Transverse colon (tissue), 4 donors: ENCODE measurements around the gene MIP. TPM values are rescaled to one million over a fixed set of nuclear protein-coding genes. Genes with fewer than 3 reads are reported as not detected.
"Not testable (repeated sequence)": the region's sequence is repeated elsewhere in the genome, so short reads cannot be mapped to it uniquely, and the experiment has no call there.

Source experiments
- DNase-seq: peaks from one replicate; pipeline ENCODE4 v3.0.0-alpha.2; 2019
- H3K27ac ChIP-seq, 4 donors: fragments of 200-600 bp; sonication (generic); 2 replicates each; pipeline ENCODE4 v1.5.1; 2016 to 2018; ENCODE audit warnings: inconsistent platforms in 4 of 4
- H3K27me3 ChIP-seq: fragments of 200-600 bp; sonication (generic); 2 replicates; pipeline ENCODE4 v1.5.1; 2017; ENCODE audit warnings: inconsistent platforms
- H3K36me3 ChIP-seq, 4 donors: fragments of 200-600 bp; sonication (generic); 2 replicates each; pipeline ENCODE4 v1.5.1; 2017 to 2019; ENCODE audit warnings: inconsistent platforms in 4 of 4
- H3K4me1 ChIP-seq, 4 donors: fragments of 200-600 bp; sonication (generic); 2 replicates each; pipeline ENCODE4 v1.5.1; 2017 to 2020; ENCODE audit warnings: inconsistent platforms in 4 of 4
- H3K4me3 ChIP-seq, 4 donors: fragments of 200-600 bp; sonication (generic); 1 replicate in 1 of 4; 2 replicates in 3 of 4; pipeline versions ENCODE4 v1.5.1 to v1.6.1; 2017 to 2019; ENCODE audit warnings: inconsistent platforms in 4 of 4
- H3K9me3 ChIP-seq, 2 donors: fragments of 200-600 bp; sonication (generic); 2 replicates each; pipeline ENCODE4 v1.5.1; 2017 to 2019; ENCODE audit warnings: inconsistent platforms in 2 of 2
- EP300 ChIP-seq: sonication (generic); formaldehyde crosslinking; IDR thresholded peaks from one replicate; pipeline ENCODE4 v1.6.1; 2017; ENCODE audit warnings: antibody characterized with exemption, low read depth
- POLR2A ChIP-seq: fragments of 450-650 bp; IDR thresholded peaks from one replicate; pipeline ENCODE4 v1.6.1; 2016; ENCODE audit warnings: antibody characterized with exemption, mild to moderate bottlenecking, moderate library complexity
- POLR2AphosphoS5 ChIP-seq, 3 donors: sonication (generic); formaldehyde crosslinking; IDR thresholded peaks; one replicate each; pipeline ENCODE4 v1.6.1; 2016; ENCODE audit warnings: antibody characterized with exemption in 3 of 3
- WGBS, 2 donors: methylation state at CpG; one replicate each; pipeline ENCODE4 v1.1.5; 2018; ENCODE audit warnings: low coverage in 1 of 2; 5-methylcytosine and 5-hydroxymethylcytosine counted together
- in situ Hi-C, 4 donors: fragments of 200-750 bp; cut with MboI; loops; one replicate each; pipeline versions ENCODE4 v1.15.0 to v1.15.1; 2017; ENCODE audit warnings: low sequenced_read_pairs in 3 of 4, low pct_ligation_motif_present in 1 of 4, low pct_unique_long_range_greater_than_20kb in 1 of 4
- intact Hi-C: fragments of 100-400 bp; cut with DNase I; formaldehyde crosslinking; loops from one replicate; pipeline ENCODE4 v1.15.1; 2023; ENCODE audit warnings: low total_unique reads
- total RNA-seq, 4 donors: library from RNA; depleted of rRNA; stranded (reverse); fragments of >200 nt; gene quantifications; one replicate each; pipeline ENCODE4 v1.1.0, GENCODE V29; 2016
- TF ChIP-seq, protein P1 (sequence below), 5 experiments: fragments of 200-600 bp in 3 of 5; fragments of 450-650 bp in 2 of 5; sonication (generic) in 3 of 5; IDR thresholded peaks; 1 replicate in 2 of 5; 2 replicates in 3 of 5; pipeline ENCODE4 v1.5.1; 2016 to 2017; ENCODE audit warnings: antibody characterized with exemption in 5 of 5, inconsistent platforms in 3 of 5, mild to moderate bottlenecking in 2 of 5, moderate library complexity in 1 of 5

The MIP gene
- total RNA-seq, 4 donors from 2014 or later: not detected

DNA sequence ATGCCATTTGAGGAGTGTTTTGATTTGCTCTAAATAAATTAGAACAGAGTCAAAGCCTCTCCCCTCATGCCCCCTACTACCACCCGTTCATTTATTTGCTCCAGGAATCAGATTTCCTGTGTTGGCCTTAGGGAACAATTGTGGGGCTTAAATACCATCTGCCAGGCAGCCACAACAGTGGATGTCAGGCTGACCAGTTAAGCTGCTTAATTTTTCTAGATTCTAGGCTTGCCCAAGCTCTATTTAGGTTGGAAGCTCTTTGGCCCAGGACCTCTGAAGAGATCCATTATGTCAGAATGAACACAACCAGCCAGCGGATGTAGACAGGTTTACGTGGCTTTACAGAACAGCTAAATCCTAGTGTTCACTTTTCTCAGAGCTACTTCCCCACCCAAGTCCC lies 4.2 kb downstream of the MIP start:
- Histone ChIP-seq H3K27ac (peak overlapping the region in 2 of 4 donors; percentile 92 to 93), H3K9me3 (no peaks in the 10 kb centered on the region), H3K4me1 (peaks cover 3 to 15% (median 11%) of the 10 kb centered on the region in 4 donors), H3K36me3 (no peaks in the 10 kb centered on the region), H3K4me3 (no peak overlapping the region), H3K27me3 (no peaks in the 10 kb centered on the region)
- DNase-seq: no peak
- 83 to 93% methylated on average over 1 to 3 of the region's 3 CpGs for WGBS, 2 donors
- TF ChIP-seq, protein P1, sequence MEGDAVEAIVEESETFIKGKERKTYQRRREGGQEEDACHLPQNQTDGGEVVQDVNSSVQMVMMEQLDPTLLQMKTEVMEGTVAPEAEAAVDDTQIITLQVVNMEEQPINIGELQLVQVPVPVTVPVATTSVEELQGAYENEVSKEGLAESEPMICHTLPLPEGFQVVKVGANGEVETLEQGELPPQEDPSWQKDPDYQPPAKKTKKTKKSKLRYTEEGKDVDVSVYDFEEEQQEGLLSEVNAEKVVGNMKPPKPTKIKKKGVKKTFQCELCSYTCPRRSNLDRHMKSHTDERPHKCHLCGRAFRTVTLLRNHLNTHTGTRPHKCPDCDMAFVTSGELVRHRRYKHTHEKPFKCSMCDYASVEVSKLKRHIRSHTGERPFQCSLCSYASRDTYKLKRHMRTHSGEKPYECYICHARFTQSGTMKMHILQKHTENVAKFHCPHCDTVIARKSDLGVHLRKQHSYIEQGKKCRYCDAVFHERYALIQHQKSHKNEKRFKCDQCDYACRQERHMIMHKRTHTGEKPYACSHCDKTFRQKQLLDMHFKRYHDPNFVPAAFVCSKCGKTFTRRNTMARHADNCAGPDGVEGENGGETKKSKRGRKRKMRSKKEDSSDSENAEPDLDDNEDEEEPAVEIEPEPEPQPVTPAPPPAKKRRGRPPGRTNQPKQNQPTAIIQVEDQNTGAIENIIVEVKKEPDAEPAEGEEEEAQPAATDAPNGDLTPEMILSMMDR (IDR thresholded peaks at IDR 0.05): no peak
- TF ChIP-seq POLR2AphosphoS5 (IDR thresholded peaks at IDR 0.05) (no peak), POLR2A (no peak), EP300 (no peak)
- in situ Hi-C loops: loop anchor here in 1 of 4 donors (25.0 kb wide), 1 partner anchor 113 kb away; the partner anchor contains the start of genes IL23A and PAN2
- intact Hi-C loops: no loop called here

DNA sequence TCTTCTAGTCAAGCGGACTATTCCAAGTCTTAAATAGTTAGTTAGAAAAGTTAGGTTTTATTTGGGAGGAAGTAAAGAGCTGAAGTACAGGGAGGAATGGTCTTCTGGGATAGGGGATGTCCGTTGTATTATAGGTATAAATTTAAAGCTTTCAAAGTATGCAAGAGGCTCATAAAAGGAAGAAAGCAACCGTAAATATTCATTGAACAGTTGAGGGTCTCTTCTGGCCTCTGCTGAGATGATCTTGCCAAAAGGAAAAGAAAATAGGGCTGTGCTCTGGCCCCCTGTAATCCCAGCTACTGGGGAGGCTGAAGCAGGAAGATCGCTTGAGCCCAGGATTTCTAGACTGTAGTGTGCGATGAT lies 4.9 kb downstream of the MIP start:
- TF ChIP-seq EP300: no peak
- TF ChIP-seq POLR2A: no peak

DNA sequence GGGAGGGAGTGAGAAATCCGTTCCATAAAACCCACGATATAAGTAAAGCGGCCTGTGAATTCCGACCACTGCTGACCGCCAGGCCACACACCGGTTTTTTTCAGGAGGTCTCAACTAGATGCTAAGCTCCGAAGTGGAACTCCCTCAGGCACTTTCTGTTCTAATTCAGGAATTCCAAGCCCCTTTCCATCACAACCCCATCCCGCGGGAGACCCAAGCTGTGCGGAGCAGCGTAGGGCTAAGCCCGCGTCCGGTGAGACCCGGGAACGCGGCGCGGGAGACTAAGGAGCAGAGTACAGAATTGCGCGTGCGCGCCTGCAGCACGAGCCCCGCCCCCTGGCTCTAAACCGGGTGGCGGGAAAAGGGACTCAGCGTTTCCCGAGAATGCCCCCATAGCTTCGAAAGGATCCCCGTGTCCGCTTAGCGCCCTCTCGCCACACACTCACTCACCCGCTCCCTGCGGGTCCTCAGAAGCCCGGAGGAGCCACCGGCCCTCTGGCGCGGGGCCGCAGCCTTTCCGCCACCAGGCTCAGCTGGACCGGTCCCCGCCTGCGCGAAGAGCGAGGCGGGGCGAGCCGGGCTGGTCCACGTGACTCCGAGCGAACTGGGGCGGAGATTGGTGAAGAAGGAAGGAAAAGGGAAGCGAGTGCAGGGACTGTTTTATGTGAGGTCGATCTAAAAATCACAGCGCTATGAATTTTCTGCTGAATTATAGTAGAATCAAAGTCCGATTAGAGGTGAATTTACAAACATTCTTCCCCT lies 5.4 kb downstream of the MIP start, which contains the start of gene TIMELESS:
TSS of gene TIMELESS (minus strand) at position 567 of the 762 bp plus-strand sequence. CDS start 15,256 bp downstream, outside the sequence.
- peak; percentile 92 for DNase-seq
- peak within 1 kb of the TSS; percentile 47 to 94 (median 74) for H3K4me3 ChIP-seq
- H3K27me3 ChIP-seq: no peaks in the 10 kb centered on the region
- 0% methylated on average over 8 to 58 of the region's 58 CpGs for WGBS, 2 donors
- peaks cover 3 to 15% (median 11%) of the 10 kb centered on the region in 4 donors for H3K4me1 ChIP-seq
- no peaks in the 10 kb centered on the region for H3K36me3 ChIP-seq
- no peaks in the 10 kb centered on the region for H3K9me3 ChIP-seq
- peak; percentile 68 for TF ChIP-seq POLR2A
- peak; percentile 77 to 88 (median 80) for TF ChIP-seq POLR2AphosphoS5 (IDR thresholded peaks at IDR 0.05)
- TF ChIP-seq EP300: no peak
- TF ChIP-seq, protein P1 (IDR thresholded peaks at IDR 0.05): peak in 2 of 5 experiments; percentile 37 to 53
- in situ Hi-C loops: no loop called here
- H3K27ac ChIP-seq: peak within 1 kb of the TSS; percentile 86 to 93 (median 92)
- intact Hi-C loops: no loop called here

More for the DNA sequence above, 4.9 kb downstream of the MIP start:
- Histone ChIP-seq H3K4me1 (peaks cover 3 to 15% (median 11%) of the 10 kb centered on the region in 4 donors), H3K36me3 (no peaks in the 10 kb centered on the region), H3K4me3 (peak overlapping the region in 3 of 4 donors; percentile 71 to 94 (median 78)), H3K27me3 (no peaks in the 10 kb centered on the region), H3K9me3 (no peaks in the 10 kb centered on the region), H3K27ac (peak overlapping the region; percentile 86 to 93 (median 92))
- in situ Hi-C loops (no loop called here), intact Hi-C loops (no loop called here)
- no peak for DNase-seq
- WGBS, 2 donors: 29 to 30% methylated on average over 4 to 5 of the region's 5 CpGs

DNA sequence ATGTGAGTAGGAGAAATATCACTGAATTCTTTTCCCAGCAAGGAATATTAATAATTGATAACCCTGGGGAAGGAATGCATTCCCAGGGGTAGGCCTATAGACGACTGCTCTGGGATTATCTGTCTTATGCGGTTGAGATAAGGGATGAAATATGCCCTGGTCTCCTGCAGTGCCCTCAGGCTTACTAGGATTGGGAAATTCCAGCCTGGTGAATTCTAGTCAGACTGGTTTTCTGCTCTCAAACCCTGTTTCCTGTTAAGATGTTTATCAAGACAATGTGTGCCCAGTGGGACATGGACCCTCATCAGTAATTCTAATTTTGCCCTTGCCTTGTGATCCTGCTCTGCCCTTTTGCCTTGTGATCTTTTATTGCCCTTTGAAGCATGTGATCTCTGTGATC lies 11.2 kb downstream of the MIP start:
- H3K4me1 ChIP-seq, H3K9me3 ChIP-seq, DNase-seq, in situ Hi-C loops, H3K4me3 ChIP-seq, H3K36me3 ChIP-seq, intact Hi-C loops, H3K27ac ChIP-seq, H3K27me3 ChIP-seq: not testable (repeated sequence)
- WGBS, 2 donors: 71 to 84% methylated on average over 2 of the region's 2 CpGs

DNA sequence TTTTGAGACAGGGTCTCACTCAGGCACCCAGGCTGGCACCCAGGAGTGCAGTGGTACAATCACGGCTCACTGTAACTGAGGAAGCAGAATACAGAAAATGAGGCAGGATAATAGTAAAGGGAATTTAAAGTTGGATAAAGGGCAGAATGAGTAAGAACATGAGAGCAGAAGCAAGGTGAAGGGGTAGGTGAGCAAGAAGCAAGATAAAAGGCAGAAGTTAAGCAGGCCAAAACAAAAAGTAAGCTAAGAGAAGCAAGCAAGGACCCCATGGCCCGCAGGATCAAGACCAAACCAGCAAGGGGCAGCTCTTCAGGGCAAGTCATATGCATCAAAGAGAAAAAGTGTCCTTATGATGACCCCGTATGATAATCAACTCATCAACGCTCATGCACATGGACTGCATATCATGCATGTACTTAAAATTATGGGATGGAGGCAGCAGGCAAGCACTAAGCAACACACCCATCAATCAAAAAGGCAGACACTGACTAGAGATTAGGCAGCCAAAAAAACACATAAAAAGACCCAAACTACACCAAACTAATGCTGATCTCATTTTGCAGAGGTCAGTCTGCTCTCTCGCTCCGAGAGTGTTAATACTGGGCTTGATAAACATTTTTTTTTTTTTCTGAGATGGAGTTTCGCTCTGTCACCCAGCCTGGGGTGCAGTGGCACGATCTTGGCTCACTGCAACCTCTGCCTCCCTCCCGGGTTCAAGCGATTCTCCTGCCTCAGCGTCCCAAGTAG lies 16.9 kb downstream of the MIP start:
- Histone ChIP-seq H3K27me3 (no peaks in the 10 kb centered on the region), H3K27ac (no peak overlapping the region), H3K4me3 (no peak overlapping the region), H3K9me3 (no peaks in the 10 kb centered on the region), H3K4me1 (no peaks in the 10 kb centered on the region), H3K36me3 (no peaks in the 10 kb centered on the region)
- intact Hi-C loops (no loop called here), in situ Hi-C loops (no loop called here)
- no peak for DNase-seq
- 88 to 93% methylated on average over 7 to 11 of the region's 11 CpGs for WGBS, 2 donors
- no peak for TF ChIP-seq POLR2AphosphoS5 (IDR thresholded peaks at IDR 0.05)
- TF ChIP-seq, protein P1 (IDR thresholded peaks at IDR 0.05): no peak
- TF ChIP-seq POLR2A: no peak
- no peak for TF ChIP-seq EP300
